HepG2 (cell line): ENCODE results near the gene APOM. TPM values are rescaled to one million over a fixed set of nuclear protein-coding genes. Genes with fewer than 3 reads are reported as not detected.

Experiments used
- CSRNP2 ChIP-seq: sonication (generic); formaldehyde crosslinking; conservative IDR thresholded peaks from 2 replicates; pipeline ENCODE4 v1.8.0; 2022; ENCODE audit warnings: low read depth, missing genetic modification reagents
- DBP ChIP-seq: sonication (generic); formaldehyde crosslinking; IDR thresholded peaks from 2 replicates; pipeline ENCODE4 v1.4.0; 2020; ENCODE audit warnings: missing genetic modification reagents; ENCODE audit errors: not compliant biosample characterization
- E2F5 ChIP-seq: sonication (generic); formaldehyde crosslinking; conservative IDR thresholded peaks from 2 replicates; pipeline ENCODE4 v1.4.0; 2020; ENCODE audit warnings: missing genetic modification reagents
- FIP1L1 ChIP-seq: fragments of 200-400 bp; formaldehyde crosslinking; IDR thresholded peaks from 2 replicates; pipeline ENCODE4 v1.6.1; 2018; ENCODE audit warnings: low read depth, mild to moderate bottlenecking, low read length, moderate library complexity, borderline replicate concordance; ENCODE audit not compliant: insufficient read depth
- FOXK2 ChIP-seq: fragments of 450-650 bp; IDR thresholded peaks from 2 replicates; pipeline ENCODE4 v1.6.1; 2016
- HINFP ChIP-seq: sonication (generic); formaldehyde crosslinking; IDR thresholded peaks from 2 replicates; pipeline ENCODE4 v1.4.0; 2020; ENCODE audit warnings: low read depth, mild to moderate bottlenecking, missing genetic modification reagents
- KAT8 ChIP-seq: IDR thresholded peaks from 2 replicates; pipeline ENCODE4 v1.6.1; 2016; ENCODE audit warnings: missing genetic modification reagents, missing compliant biosample characterization
- MAX ChIP-seq: IDR thresholded peaks from 2 replicates; pipeline ENCODE4 v1.6.1; 2012; ENCODE audit warnings: inconsistent platforms
- MBNL3 ChIP-seq: fragments of 250-450 bp; sonication (Bioruptor Pico); conservative IDR thresholded peaks from 2 replicates; pipeline ENCODE4 v1.8.0; 2022; ENCODE audit warnings: mild to moderate bottlenecking, inconsistent platforms
- MYC ChIP-seq: sonication (generic); formaldehyde crosslinking; IDR thresholded peaks from 2 replicates; pipeline ENCODE4 v1.9.0; 2021; ENCODE audit warnings: missing genetic modification reagents, borderline replicate concordance
- NCOA5 ChIP-seq: sonication (generic); formaldehyde crosslinking; IDR thresholded peaks from 2 replicates; pipeline ENCODE4 v1.4.0; 2020; ENCODE audit warnings: missing genetic modification reagents
- PRDM4 ChIP-seq: sonication (generic); formaldehyde crosslinking; IDR thresholded peaks from 2 replicates; pipeline ENCODE4 v1.9.0; 2021; ENCODE audit warnings: missing genetic modification reagents, borderline replicate concordance
- ZMYM3 ChIP-seq: sonication (generic); formaldehyde crosslinking; IDR thresholded peaks from 2 replicates; pipeline ENCODE4 v1.5.1; 2020; ENCODE audit warnings: mild to moderate bottlenecking, missing genetic modification reagents
- ZNF143 ChIP-seq: sonication (generic); formaldehyde crosslinking; IDR thresholded peaks from 2 replicates; pipeline ENCODE4 v1.4.0; 2020; ENCODE audit warnings: missing genetic modification reagents
- ZNF235 ChIP-seq: sonication (generic); formaldehyde crosslinking; IDR thresholded peaks from 2 replicates; pipeline ENCODE4 v1.8.1; 2023; ENCODE audit warnings: mild to moderate bottlenecking, missing genetic modification reagents, borderline replicate concordance
- ZNF383 ChIP-seq: sonication (generic); formaldehyde crosslinking; IDR thresholded peaks from 2 replicates; pipeline ENCODE4 v1.4.0; 2020; ENCODE audit warnings: missing genetic modification reagents, mild to moderate bottlenecking, borderline replicate concordance
- ZNF549 ChIP-seq: sonication (generic); formaldehyde crosslinking; IDR thresholded peaks from 2 replicates; pipeline ENCODE4 v1.5.0; 2020; ENCODE audit warnings: missing genetic modification reagents
- ZNF577 ChIP-seq: sonication (generic); formaldehyde crosslinking; IDR thresholded peaks from 2 replicates; pipeline ENCODE4 v1.4.0; 2020; ENCODE audit warnings: mild to moderate bottlenecking, low read depth, missing genetic modification reagents, borderline replicate concordance
- ZNF790 ChIP-seq: sonication (generic); formaldehyde crosslinking; IDR thresholded peaks from 2 replicates; pipeline ENCODE4 v1.8.0; 2022; ENCODE audit warnings: missing genetic modification reagents, mild to moderate bottlenecking, borderline replicate concordance
- ZNF816 ChIP-seq: sonication (generic); formaldehyde crosslinking; IDR thresholded peaks from 2 replicates; pipeline ENCODE4 v1.8.0; 2022; ENCODE audit warnings: missing genetic modification reagents, mild to moderate bottlenecking, borderline replicate concordance
- ZSCAN30 ChIP-seq: sonication (generic); formaldehyde crosslinking; IDR thresholded peaks from 2 replicates; pipeline ENCODE4 v1.5.0; 2020; ENCODE audit warnings: mild to moderate bottlenecking, missing genetic modification reagents
- ZSCAN9 ChIP-seq: IDR thresholded peaks from 2 replicates; pipeline ENCODE4 v1.6.1; 2016; ENCODE audit warnings: borderline replicate concordance
- polyA plus RNA-seq, 8 experiments: library from polyadenylated mRNA; depleted of rRNA in 3 of 8; stranded (reverse) in 7 of 8; unstranded in 1 of 8; fragments of >200 nt; fragmentation: Illumina TruSeq in 4 of 8; extraction: Trizol in 4 of 8; gene quantifications; 2 replicates each; pipeline versions ENCODE4 v1.2.1 to v1.2.3, GENCODE V29; 2011 to 2016; ENCODE audit warnings: low read depth in 4 of 8, missing spikeins in 1 of 8, mixed read lengths in 1 of 8; ENCODE audit not compliant: insufficient read depth in 1 of 8
- total RNA-seq, 5 experiments: library from RNA; depleted of rRNA; stranded (reverse); fragments of >200 nt; fragmentation: Illumina TruSeq; extraction: Trizol; gene quantifications; 2 replicates each; pipeline ENCODE4 v1.2.3, GENCODE V29; 2016; ENCODE audit warnings: low read depth in 1 of 5

Gene APOM
- total and polyA plus RNA-seq, 2 of the 13 experiments (the other 11 are each of a cell fraction or from before 2014, with no cell fraction given) = 98.2 to 1,140 TPM

- TF ChIP-seq FOXK2 (peak; percentile 67), ZNF816 (no peak), ZSCAN30 (CRISPR knock-in tag) (no peak), MYC (peak; percentile 74; the same call in 1 of the 2 replicates), ZMYM3 (CRISPR knock-in tag) (no peak), ZNF235 (CRISPR knock-in tag) (peak; percentile 71; the same call in 1 of the 2 replicates), ZNF383 (CRISPR knock-in tag) (no peak), ZSCAN9 (CRISPR knock-in tag) (0 out of 2 replicates have a peak, but pooled peaks have one; percentile 25), MAX (peak; percentile 69), HINFP (CRISPR knock-in tag) (peak; percentile 90), PRDM4 (CRISPR knock-in tag) (peak; percentile 51; the same call in 1 of the 2 replicates), ZNF143 (peak; percentile 98), MBNL3 (CRISPR knock-in tag) (no peak), NCOA5 (CRISPR knock-in tag) (no peak), ZNF790 (no peak), FIP1L1 (no peak), ZNF549 (CRISPR knock-in tag) (no peak), CSRNP2 (no peak), ZNF577 (no peak), KAT8 (CRISPR knock-in tag) (peak; percentile 94), E2F5 (CRISPR knock-in tag) (no peak), DBP (CRISPR knock-in tag) (peak; percentile 50)
Measured at GRCh38 chr6:31665501-31666336, 10.0 kb downstream of the APOM start, which contains the start of gene CSNK2B (continued).
